ENCODE results near the gene CD300LF.

The CD300LF gene

GRCh38 chr17:74686761-74687160 is 26.0 kb downstream of the CD300LF start:
- no peak for DNase-seq (ENCODE audit: low spot score)

- no peak for DNase-seq (ENCODE audit: low spot score)
Observed at GRCh38 chr17:74682471-74683190, 30.1 kb downstream of the CD300LF start.

- DNase-seq (ENCODE audit: low spot score): no peak
Observed at GRCh38 chr17:74682028-74682427, 30.7 kb downstream of the CD300LF start.

DNA sequence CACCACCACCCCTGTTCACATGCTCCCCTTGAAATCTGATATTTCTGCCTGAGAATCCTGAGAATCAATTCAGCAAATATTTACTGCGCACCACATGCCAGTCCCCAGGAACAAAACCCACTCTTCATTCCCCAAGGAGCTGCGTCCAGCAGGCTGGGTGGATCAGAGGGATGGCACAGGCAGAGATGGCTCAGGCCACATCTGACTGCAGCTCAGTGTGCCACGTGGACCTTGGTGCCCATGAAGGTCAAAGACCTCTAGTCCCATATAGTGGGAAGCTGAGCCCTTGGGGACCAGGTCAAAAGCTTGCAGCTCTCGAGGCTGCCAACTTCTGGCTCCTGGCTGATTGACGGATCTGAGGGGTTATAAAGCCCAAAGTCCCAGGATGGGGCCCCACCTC is 31.8 kb downstream of the CD300LF start:
- no peak for DNase-seq (ENCODE audit: low spot score)

DNA sequence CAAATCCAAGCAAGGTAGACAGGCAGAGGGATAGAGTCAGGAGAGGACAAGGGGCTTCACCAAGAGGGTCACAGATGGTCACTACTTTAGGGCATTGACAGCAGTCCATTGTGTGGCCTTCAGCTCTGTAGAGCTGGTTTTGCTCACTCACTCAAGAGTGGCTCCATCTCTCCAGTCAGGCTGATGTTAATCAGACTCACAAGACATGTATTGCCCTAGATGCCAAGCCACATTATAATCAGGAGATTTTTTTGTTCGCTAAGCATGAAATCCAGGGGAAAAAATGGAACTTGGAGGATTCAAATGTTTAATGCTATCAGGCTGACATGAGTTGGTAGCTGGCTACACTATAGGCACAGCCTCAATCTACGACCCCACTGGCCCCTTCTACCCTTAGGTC is 32.5 kb downstream of the CD300LF start:
- no peak for DNase-seq (ENCODE audit: low spot score)

GRCh38 chr17:74679374-74679773 is 33.3 kb downstream of the CD300LF start:
- no peak for DNase-seq (ENCODE audit: low spot score)

DNA sequence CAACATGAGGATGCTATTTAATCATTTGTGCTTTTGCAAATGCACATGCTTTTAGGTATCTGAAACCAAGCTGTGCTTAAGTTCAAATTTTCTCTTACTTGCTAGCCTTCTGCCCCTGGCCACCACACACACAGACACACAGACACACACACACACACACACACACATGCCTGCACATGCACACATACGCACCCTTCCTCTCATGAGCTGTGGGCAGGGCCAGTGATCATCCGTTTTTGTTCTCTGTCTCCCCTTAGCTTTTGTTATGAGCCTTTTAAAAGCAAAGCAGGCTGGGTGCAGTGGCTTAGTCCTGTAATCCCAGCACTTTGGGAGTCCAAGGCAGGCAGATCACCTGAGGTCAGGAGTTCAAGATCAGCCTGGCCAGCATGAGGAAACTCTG is 34.2 kb downstream of the CD300LF start:
- DNase-seq (ENCODE audit: low spot score): no peak

DNA sequence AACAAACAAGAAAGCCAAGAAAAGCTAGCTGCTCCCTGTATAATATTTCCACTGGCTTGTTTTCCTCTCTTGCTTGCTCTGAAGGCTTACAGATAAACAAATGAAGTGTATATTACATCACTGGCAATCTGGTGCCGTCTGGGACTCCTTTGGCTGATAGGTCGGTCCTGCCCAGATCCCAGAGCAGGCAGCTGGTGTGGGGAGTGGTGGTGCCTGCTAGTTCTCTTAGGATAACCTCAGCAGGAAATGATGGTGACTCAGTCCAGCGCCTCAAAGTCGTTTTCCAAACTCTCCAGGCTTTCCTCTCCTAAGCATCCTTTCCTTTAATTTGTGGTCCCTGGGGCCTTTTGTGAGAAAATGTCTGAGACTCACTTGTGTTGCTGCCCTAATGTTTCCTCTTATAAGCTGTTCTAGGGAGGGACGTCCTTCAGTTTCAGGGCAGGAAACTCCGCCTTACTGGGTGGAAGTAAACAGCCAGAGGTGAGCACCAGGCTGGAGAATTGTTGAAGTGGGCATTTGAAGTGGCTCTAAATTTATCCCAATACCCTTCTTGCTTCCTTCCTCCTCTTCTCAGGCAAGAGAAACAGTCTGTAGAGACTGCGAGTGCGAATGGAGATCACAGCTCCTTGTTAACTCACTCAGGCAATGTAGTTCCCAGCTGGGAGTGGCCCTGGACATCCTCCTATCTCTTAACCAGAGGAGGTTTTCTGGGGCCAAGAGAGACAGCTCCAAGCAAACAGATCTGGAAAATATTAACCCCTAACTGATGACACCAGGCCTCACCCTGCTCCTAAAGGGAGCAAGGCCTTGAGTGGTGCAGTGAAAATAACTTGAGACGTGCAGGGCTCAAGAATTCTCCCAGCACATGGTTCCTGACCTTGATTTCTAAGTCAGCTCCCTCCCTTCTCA is 34.9 kb downstream of the CD300LF start:
- peak; percentile 39 for DNase-seq (ENCODE audit: low spot score)

DNA sequence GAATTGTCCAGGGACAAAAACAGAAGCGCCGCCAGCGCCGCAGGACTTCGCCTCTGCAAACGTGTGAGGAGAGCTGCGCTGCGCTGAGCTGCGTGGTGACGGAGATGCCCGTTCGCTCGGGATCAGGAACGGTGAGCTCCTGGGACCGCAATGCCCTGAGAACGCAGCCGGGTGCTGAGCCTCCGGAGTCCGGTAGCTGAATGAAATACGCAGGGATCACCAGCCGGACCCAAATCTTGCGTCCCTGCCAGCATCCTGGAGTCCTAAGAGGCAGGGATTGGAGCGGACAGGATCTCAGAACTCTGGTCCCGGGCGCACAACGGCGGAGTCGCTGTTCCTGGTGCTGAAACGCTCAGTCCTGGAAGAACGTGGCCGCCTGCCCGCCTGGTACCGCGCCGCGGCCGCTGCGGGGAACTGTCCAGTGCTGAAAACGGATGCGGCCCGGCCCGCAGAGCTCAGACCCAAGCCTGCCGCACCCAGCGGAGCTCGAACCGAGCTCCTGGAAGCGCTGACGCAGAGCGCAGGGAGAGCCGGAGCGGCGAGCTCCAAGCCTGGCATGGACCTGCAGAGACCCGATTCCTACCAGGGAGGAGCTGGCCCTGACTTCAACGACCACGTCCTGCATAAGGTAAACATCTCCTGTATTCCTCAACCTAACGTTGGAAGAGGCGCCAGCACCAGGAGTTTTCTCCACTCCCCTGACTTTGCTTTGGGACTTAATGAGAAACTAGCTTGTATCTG is 41.5 kb downstream of the CD300LF start:
- DNase-seq (ENCODE audit: low spot score): peak; percentile 84

DNA sequence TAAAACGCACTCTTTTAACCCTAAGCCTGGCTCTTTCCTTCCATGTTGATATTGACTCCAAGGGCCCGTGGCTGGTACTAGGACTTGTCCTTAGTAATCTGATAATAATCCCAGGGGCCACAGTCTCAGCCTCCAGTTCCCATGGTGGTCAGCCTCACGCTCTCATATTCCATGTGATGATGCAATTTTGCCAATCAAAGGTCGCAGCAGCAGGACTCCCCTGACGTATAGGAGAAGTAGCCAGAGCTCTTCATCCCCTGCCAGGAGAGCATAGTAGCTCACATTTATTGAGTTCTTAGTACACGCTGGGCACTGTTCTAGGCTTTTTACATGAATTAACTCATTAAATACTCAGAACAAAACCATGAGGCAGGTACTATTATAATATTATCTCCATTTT is 42.4 kb downstream of the CD300LF start:
- DNase-seq (ENCODE audit: low spot score): peak; percentile 18

- DNase-seq (ENCODE audit: low spot score): no peak
Observed at GRCh38 chr17:74663561-74663960, 49.2 kb downstream of the CD300LF start.

GRCh38 chr17:74659889-74660288 is 52.8 kb downstream of the CD300LF start:
- DNase-seq (ENCODE audit: low spot score): no peak

- DNase-seq (ENCODE audit: low spot score): no peak
Observed at GRCh38 chr17:74658620-74659019, 54.1 kb downstream of the CD300LF start.

GRCh38 chr17:74654742-74655141 is 58.0 kb downstream of the CD300LF start:
- DNase-seq (ENCODE audit: low spot score): no peak

DNA sequence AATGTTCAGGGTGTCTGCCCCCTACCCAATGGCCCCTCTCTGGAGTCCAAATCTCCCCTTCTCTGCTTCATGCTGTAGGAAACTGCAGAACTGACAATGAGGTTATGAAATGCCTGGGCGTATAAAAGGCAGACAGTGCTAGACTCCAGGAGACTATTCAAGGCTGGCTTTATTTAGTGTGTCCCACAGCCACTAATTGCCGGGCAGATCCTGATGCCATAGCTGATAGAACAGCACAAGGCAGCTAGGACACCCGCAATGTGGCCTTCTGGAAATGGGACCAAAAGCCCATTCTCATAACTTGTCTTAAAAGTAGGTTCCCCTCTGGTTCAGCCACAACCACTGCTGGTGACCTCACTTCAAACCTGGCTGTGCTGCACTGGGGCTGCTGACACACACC is 60.7 kb downstream of the CD300LF start:
- no peak for DNase-seq (ENCODE audit: low spot score)

GRCh38 chr17:74649909-74650308 is 62.8 kb downstream of the CD300LF start:
- no peak for DNase-seq (ENCODE audit: low spot score)

GRCh38 chr17:74647871-74648672 is 64.7 kb downstream of the CD300LF start:
- DNase-seq (ENCODE audit: low spot score): no peak

DNA sequence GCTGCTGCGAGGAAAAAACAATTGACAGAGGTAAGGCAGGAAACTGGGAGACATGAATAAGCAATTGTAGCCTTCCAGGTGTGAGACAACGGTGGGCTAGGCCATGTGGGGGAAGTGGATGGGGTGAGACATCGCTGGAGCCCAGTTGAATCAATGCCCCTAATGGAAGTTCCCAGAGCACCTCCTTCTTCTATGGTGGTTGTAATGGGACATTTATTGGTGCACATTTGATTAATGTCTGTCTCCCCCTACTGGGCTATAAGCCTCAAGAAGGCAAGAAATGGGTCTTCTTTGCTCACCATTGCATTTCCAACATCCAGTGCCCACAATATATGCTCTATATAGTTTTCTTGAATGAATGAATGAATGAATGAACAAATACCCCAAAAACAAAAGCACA is 66.5 kb downstream of the CD300LF start:
- no peak for DNase-seq (ENCODE audit: low spot score)

DNA sequence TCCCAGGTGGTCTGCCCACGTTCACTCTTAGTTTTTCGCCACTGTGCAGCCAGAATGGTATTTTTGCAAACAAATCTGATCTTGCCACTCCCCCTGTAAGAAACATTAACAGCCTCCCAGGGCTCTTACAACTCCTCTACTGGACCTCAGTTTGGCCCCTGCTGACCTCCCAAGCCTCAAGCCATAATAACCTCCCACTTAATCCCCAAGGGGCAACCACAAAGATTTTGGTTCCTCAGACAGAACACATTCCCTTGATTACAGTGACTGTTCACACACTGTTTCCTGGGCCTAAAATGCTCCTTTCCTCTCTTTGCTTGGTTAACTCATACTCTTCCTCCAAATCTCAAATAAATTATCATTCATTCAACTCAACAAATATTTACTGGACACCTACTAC is 67.7 kb downstream of the CD300LF start:
- DNase-seq (ENCODE audit: low spot score): no peak

DNA sequence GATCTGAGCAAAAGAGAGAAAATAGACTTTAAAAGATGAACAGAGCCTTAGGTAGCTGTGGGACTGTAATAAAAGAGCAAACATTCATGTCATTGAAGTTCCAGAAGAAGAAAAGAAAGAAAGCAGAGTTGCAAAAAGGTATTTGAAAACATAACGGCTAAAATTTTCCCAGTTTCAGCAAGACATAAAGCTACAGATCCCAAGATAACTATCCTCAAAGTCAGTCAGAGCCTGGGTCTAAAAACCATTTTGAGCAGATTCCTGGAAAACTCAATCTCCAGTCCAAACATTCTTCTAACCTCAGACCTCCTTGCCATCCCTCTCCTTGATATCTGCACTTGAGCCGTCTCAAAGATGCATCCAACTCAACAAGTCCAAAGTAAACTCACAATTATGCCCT is 68.3 kb downstream of the CD300LF start:
- no peak for DNase-seq (ENCODE audit: low spot score)
